ENCODE measurements around the gene NARS2.

NARS2 gene

DNA sequence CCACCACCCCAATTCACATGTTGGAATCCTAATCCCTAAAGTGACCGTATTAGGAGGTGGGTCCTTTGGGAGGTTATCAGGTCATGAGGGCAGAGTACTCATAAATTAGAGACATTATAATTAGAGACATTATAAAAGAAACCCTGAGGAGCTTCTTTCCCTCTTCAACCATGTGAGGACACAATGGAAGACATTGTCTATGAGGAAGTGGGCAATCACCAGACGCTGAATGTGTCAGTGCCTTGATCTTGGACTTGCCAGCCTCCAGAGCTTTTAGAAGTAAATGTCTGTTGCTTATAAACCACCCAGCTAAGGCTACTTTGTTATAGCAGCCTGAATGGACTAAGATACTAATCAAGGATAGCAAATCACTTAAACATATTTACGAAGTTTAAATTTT, 171.8 kb downstream of the NARS2 start:
- Histone ChIP-seq H4K20me1 (ENCODE audit: control insufficient read depth, insufficient read depth, low read depth, low read length) (no peaks in the 10 kb centered on the region), H3F3A (ENCODE audit: control insufficient read depth, insufficient read depth) (no peaks in the 10 kb centered on the region), H3K4me3 (ENCODE audit: low read length) (no peak overlapping the region), H3K9me2 (replicated peaks; ENCODE audit: control insufficient read depth, low read length) (no peaks in the 10 kb centered on the region; the same call in 1 of the 2 replicates), H3K9me3 (ENCODE audit: control insufficient read depth, insufficient read depth, low read length) (no peaks in the 10 kb centered on the region), H3K27me3 (ENCODE audit: control insufficient read depth, low read length) (no peaks in the 10 kb centered on the region), H3K4me1 (ENCODE audit: control insufficient read depth, low read length) (peaks cover 4% of the 10 kb centered on the region), H3K4me2 (ENCODE audit: low read length) (no peak overlapping the region), H3K27ac (ENCODE audit: low read depth, low read length) (no peak overlapping the region), H3K79me2 (ENCODE audit: control insufficient read depth, low read length) (no peaks in the 10 kb centered on the region), H3K36me3 (ENCODE audit: control insufficient read depth, low read length) (no peaks in the 10 kb centered on the region)
- TF ChIP-seq, protein P1, sequence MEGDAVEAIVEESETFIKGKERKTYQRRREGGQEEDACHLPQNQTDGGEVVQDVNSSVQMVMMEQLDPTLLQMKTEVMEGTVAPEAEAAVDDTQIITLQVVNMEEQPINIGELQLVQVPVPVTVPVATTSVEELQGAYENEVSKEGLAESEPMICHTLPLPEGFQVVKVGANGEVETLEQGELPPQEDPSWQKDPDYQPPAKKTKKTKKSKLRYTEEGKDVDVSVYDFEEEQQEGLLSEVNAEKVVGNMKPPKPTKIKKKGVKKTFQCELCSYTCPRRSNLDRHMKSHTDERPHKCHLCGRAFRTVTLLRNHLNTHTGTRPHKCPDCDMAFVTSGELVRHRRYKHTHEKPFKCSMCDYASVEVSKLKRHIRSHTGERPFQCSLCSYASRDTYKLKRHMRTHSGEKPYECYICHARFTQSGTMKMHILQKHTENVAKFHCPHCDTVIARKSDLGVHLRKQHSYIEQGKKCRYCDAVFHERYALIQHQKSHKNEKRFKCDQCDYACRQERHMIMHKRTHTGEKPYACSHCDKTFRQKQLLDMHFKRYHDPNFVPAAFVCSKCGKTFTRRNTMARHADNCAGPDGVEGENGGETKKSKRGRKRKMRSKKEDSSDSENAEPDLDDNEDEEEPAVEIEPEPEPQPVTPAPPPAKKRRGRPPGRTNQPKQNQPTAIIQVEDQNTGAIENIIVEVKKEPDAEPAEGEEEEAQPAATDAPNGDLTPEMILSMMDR (IDR thresholded peaks at IDR 0.05; ENCODE audit: low read depth, low read length, poor library complexity, severe bottlenecking), result no peak
- TF ChIP-seq EZH2phosphoT487 (IDR thresholded peaks at IDR 0.05; ENCODE audit: borderline replicate concordance, low read length), result no peak

DNA sequence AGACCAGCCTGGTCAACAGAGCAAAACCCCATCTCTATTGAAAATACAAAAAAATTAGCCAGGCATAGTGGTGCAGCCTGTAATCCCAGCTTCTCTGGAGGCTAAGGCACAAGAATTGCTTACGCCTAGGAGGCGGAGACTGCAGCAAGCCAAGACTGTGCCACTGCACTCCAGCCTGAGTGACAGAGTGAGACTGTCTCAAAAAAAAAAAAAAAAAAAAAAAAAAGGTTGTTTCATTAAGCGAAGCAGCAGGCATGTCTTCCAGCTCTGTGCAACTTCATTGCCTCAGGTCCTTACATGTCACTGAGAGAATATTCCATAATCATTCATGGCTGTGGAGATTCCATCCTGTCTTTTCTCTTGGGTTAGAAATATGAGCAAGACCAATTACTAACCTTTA, 174.0 kb downstream of the NARS2 start:
- Histone ChIP-seq H3K27me3 (ENCODE audit: control insufficient read depth, low read length) (no peaks in the 10 kb centered on the region), H3K36me3 (ENCODE audit: control insufficient read depth, low read length) (no peaks in the 10 kb centered on the region), H3K4me1 (ENCODE audit: control insufficient read depth, low read length) (no peaks in the 10 kb centered on the region), H4K20me1 (ENCODE audit: control insufficient read depth, insufficient read depth, low read depth, low read length) (no peaks in the 10 kb centered on the region), H3K9me2 (replicated peaks; ENCODE audit: control insufficient read depth, low read length) (no peaks in the 10 kb centered on the region), H3F3A (ENCODE audit: control insufficient read depth, insufficient read depth) (no peaks in the 10 kb centered on the region), H3K79me2 (ENCODE audit: control insufficient read depth, low read length) (no peaks in the 10 kb centered on the region), H3K9me3 (ENCODE audit: control insufficient read depth, insufficient read depth, low read length) (no peaks in the 10 kb centered on the region), H3K4me3 (ENCODE audit: low read length) (no peak overlapping the region), H3K4me2 (ENCODE audit: low read length) (no peak overlapping the region), H3K27ac (ENCODE audit: low read depth, low read length) (no peak overlapping the region)
- no peak for TF ChIP-seq EZH2phosphoT487 (IDR thresholded peaks at IDR 0.05; ENCODE audit: borderline replicate concordance, low read length)
- TF ChIP-seq, protein P1 (IDR thresholded peaks at IDR 0.05; ENCODE audit: low read depth, low read length, poor library complexity, severe bottlenecking), result no peak

DNA sequence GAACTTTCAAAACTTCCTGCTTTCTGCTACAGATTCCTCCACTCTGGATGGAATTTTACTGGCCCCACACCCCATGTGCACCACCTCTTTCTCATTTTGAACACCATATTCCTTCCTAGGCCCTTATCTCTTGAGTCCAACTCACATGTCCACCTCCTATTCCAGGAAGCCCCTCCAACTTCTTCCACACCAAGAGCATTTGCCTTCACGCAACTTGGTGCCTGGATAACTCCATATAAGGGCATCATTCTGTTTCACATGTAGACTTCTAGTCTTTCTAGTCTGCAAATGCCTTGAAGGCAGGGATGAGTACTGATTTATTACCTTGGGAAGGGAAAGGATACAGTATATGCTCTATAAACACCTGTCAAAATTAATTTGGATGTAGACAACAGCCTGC, 174.5 kb downstream of the NARS2 start:
- H4K20me1 ChIP-seq (ENCODE audit: control insufficient read depth, insufficient read depth, low read depth, low read length), result no peaks in the 10 kb centered on the region
- no peaks in the 10 kb centered on the region for H3K36me3 ChIP-seq (ENCODE audit: control insufficient read depth, low read length)
- no peak overlapping the region for H3K4me2 ChIP-seq (ENCODE audit: low read length)
- H3K9me2 ChIP-seq (replicated peaks; ENCODE audit: control insufficient read depth, low read length), result no peaks in the 10 kb centered on the region
- H3F3A ChIP-seq (ENCODE audit: control insufficient read depth, insufficient read depth), result no peaks in the 10 kb centered on the region
- TF ChIP-seq EZH2phosphoT487 (IDR thresholded peaks at IDR 0.05; ENCODE audit: borderline replicate concordance, low read length), result no peak
- TF ChIP-seq, protein P1 (IDR thresholded peaks at IDR 0.05; ENCODE audit: low read depth, low read length, poor library complexity, severe bottlenecking), result no peak
- H3K4me3 ChIP-seq (ENCODE audit: low read length), result no peak overlapping the region
- H3K4me1 ChIP-seq (ENCODE audit: control insufficient read depth, low read length), result no peaks in the 10 kb centered on the region
- H3K27ac ChIP-seq (ENCODE audit: low read depth, low read length), result no peak overlapping the region
- no peaks in the 10 kb centered on the region for H3K27me3 ChIP-seq (ENCODE audit: control insufficient read depth, low read length)
- no peaks in the 10 kb centered on the region for H3K9me3 ChIP-seq (ENCODE audit: control insufficient read depth, insufficient read depth, low read length)
- no peaks in the 10 kb centered on the region for H3K79me2 ChIP-seq (ENCODE audit: control insufficient read depth, low read length)

DNA sequence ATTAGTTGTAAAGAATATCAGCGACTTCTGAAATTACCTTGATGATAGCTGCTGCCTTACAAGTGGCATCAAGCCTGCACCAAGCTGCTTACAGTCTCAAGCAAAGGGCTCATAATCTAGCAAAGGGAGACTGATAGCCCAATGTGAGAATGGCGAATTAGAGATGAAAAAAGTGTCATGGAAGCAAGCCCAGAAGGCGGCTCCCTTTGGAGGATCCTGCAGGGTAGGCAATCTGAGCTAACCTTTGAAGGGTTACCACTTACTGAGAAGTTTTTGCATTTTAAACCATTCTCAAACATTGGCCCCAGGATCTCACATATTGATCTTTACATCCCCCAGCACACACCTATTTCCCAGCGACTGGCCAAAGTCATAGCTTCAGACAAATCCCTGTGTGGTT, 175.5 kb downstream of the NARS2 start:
- TF ChIP-seq EZH2phosphoT487 (IDR thresholded peaks at IDR 0.05; ENCODE audit: borderline replicate concordance, low read length), result no peak
- TF ChIP-seq, protein P1 (IDR thresholded peaks at IDR 0.05; ENCODE audit: low read depth, low read length, poor library complexity, severe bottlenecking), result no peak
- no peaks in the 10 kb centered on the region for H3K36me3 ChIP-seq (ENCODE audit: control insufficient read depth, low read length)
- H3K4me3 ChIP-seq (ENCODE audit: low read length), result no peak overlapping the region
- no peak overlapping the region for H3K4me2 ChIP-seq (ENCODE audit: low read length)
- H3K9me3 ChIP-seq (ENCODE audit: control insufficient read depth, insufficient read depth, low read length), result no peaks in the 10 kb centered on the region
- no peaks in the 10 kb centered on the region for H3K9me2 ChIP-seq (replicated peaks; ENCODE audit: control insufficient read depth, low read length)
- H3K27ac ChIP-seq (ENCODE audit: low read depth, low read length), result no peak overlapping the region
- no peaks in the 10 kb centered on the region for H4K20me1 ChIP-seq (ENCODE audit: control insufficient read depth, insufficient read depth, low read depth, low read length)
- H3F3A ChIP-seq (ENCODE audit: control insufficient read depth, insufficient read depth), result no peaks in the 10 kb centered on the region
- H3K4me1 ChIP-seq (ENCODE audit: control insufficient read depth, low read length), result no peaks in the 10 kb centered on the region
- no peaks in the 10 kb centered on the region for H3K79me2 ChIP-seq (ENCODE audit: control insufficient read depth, low read length)
- H3K27me3 ChIP-seq (ENCODE audit: control insufficient read depth, low read length), result no peaks in the 10 kb centered on the region; the same call in 1 of the 2 replicates
